H1 (cell line): ENCODE data around the gene NARS2. TPM values are rescaled to one million over a fixed set of nuclear protein-coding genes. Genes with fewer than 3 reads are reported as not detected.

Source experiments
- HDAC6 ChIP-seq: IDR thresholded peaks from one replicate; pipeline ENCODE4 v1.7.1; 2012; ENCODE audit warnings: low read depth, mild to moderate bottlenecking, inconsistent platforms, low read length, moderate library complexity
- TCF12 ChIP-seq: IDR thresholded peaks from 2 replicates; pipeline ENCODE4 v1.6.1; 2011; ENCODE audit warnings: low read depth, mild to moderate bottlenecking, low read length
- polyA plus RNA-seq, 7 experiments: library from polyadenylated mRNA; depleted of rRNA in 3 of 7; stranded (reverse) in 5 of 7; unstranded in 2 of 7; fragments of >200 nt in 5 of 7; fragments of 200-250 nt in 2 of 7; gene quantifications; 1 replicate in 5 of 7; 2 replicates in 1 of 7; 4 replicates in 1 of 7; pipeline versions ENCODE4 v1.2.1 to v1.2.3, GENCODE V29; 2011 to 2013; ENCODE audit warnings: missing spikeins in 2 of 7, mixed read lengths in 2 of 7
- total RNA-seq: library from RNA; stranded (reverse); fragmentation: NEBNext Ultra II Directional; extraction: Animal tissue kit (Norgen Biotek cat#: 25700); gene quantifications from 2 replicates; pipeline ENCODE4 v1.2.1, GENCODE V29; 2021

Gene NARS2
- total and polyA plus RNA-seq, 2 of the 8 experiments (the other 6 are each of a cell fraction or from before 2014, with no cell fraction given) = 26.2 to 51.6 TPM

DNA sequence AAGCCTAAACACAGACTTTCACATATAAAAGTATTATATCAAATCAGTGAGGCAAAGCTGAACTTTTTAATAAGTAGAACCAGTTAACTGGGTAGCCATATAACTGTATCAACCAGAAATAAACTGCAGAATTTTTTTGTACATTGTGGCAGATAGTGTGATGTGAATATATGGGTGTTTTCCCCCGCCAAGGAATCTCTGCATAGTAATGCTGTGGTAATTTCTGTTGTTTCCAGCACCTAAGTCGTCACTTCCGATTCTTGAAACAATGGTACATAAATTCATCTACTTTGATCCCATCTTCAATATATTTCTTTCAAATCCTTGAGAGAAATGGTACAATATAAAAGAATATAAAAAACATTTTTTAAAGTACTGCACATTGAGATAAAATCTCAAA lies 39.6 kb downstream of the NARS2 start (continued):
- TF ChIP-seq TCF12 (no peak), HDAC6 (no peak)
- TF ChIP-seq, all 59 proteins: peak for 0
